Right lobe of liver (tissue), 6 donors: ENCODE measurements around the gene DNAJC16. TPM values are rescaled to one million over a fixed set of nuclear protein-coding genes. Genes with fewer than 3 reads are reported as not detected.

Experiments
- ATAC-seq, 4 donors: fragments of 200-7000 bp; cut with Tn5 transposase; one replicate each; pipeline ENCODE4 v1.9.1; 2020; ENCODE audit warnings: mild to moderate bottlenecking in 4 of 4, moderate library complexity in 4 of 4
- DNase-seq, 3 donors: peaks; one replicate each; pipeline ENCODE4 v3.0.0-alpha.2; 2020
- H3K27ac ChIP-seq, 3 donors: fragments of 200-600 bp; one replicate each; pipeline ENCODE4 v1.8.0; 2022
- H3K27me3 ChIP-seq, 2 donors: fragments of 200-600 bp; one replicate each; pipeline ENCODE4 v1.8.0; 2022
- H3K36me3 ChIP-seq, 4 donors: fragments of 200-600 bp; sonication (generic) in 1 of 4; one replicate each; pipeline versions ENCODE4 v1.5.1 to v1.8.0; 2017 to 2022; ENCODE audit warnings: control low read depth in 1 of 4
- H3K4me1 ChIP-seq, 4 donors: fragments of 200-600 bp; sonication (generic) in 1 of 4; one replicate each; pipeline versions ENCODE4 v1.5.1 to v1.8.0; 2017 to 2022; ENCODE audit warnings: control low read depth in 1 of 4
- H3K4me3 ChIP-seq, 3 donors: fragments of 200-600 bp; one replicate each; pipeline ENCODE4 v1.8.0; 2022
- H3K9me3 ChIP-seq, 4 donors: fragments of 200-600 bp; sonication (generic) in 1 of 4; one replicate each; pipeline versions ENCODE4 v1.5.1 to v1.8.0; 2017 to 2022; ENCODE audit warnings: control low read depth in 1 of 4
- POLR2A ChIP-seq: fragments of 450-650 bp; IDR thresholded peaks from one replicate; pipeline ENCODE4 v1.6.1; 2017; ENCODE audit warnings: antibody characterized with exemption, mild to moderate bottlenecking
- WGBS: methylation state at CpG from one replicate; pipeline ENCODE4 v1.1.6; 2018; ENCODE audit warnings: low coverage, low lambda C conversion rate; ENCODE audit not compliant: insufficient coverage; ENCODE audit errors: missing lambda C conversion rate; 5-methylcytosine and 5-hydroxymethylcytosine counted together
- intact Hi-C, 2 donors: fragments of 100-400 bp; cut with DNase I; formaldehyde crosslinking; loops; one replicate each; pipeline versions ENCODE4 v1.11.2 to v1.14.1; 2022
- total RNA-seq, 6 experiments: library from RNA; depleted of rRNA in 2 of 6; stranded (reverse); fragments of >200 nt in 2 of 6; fragmentation: NEBNext Ultra II Directional in 3 of 6; extraction: Animal tissue kit (Norgen Biotek cat#: 25700) in 3 of 6; gene quantifications; one replicate each; pipeline versions ENCODE4 v1.1.0 to v1.2.4, GENCODE V29; 2016 to 2023
- TF ChIP-seq, protein P1 (sequence below), 4 donors: fragments of 200-600 bp in 3 of 4; fragments of 450-650 bp in 1 of 4; IDR thresholded peaks; one replicate each; pipeline versions ENCODE4 v1.5.1 to v1.8.0; 2016 to 2022; ENCODE audit warnings: antibody characterized with exemption in 4 of 4, mild to moderate bottlenecking in 2 of 4
- donor health status: DM: no; HTN: yes; CAD: no.
- donor health status: DM: no; HTN: no; CAD: no.
- donor health status: DM: no; HTN: no; CAD: no.
- donor health status: DM: no; HTN: yes; CAD: no.
- donor health status: DM: no; HTN: yes; CAD: no.

Gene DNAJC16
- total RNA-seq, 6 experiments from 2014 or later, result 8.4 to 15.0 (median 11.9) TPM

- H3K27me3 ChIP-seq, result no peaks in the 10 kb centered on the region
- H3K4me1 ChIP-seq, result no peaks in the 10 kb centered on the region
- peaks cover 0 to 15% (median 0%) of the 10 kb centered on the region in 4 donors for H3K36me3 ChIP-seq
- H3K27ac ChIP-seq, result no peak overlapping the region
- peak in 1 of 3 donors; percentile 8 for DNase-seq
- H3K9me3 ChIP-seq, result no peaks in the 10 kb centered on the region
- H3K4me3 ChIP-seq, result no peak overlapping the region
- no peak for ATAC-seq
- intact Hi-C loops, result no loop called here
- TF ChIP-seq POLR2A, result no peak
- TF ChIP-seq, protein P1, sequence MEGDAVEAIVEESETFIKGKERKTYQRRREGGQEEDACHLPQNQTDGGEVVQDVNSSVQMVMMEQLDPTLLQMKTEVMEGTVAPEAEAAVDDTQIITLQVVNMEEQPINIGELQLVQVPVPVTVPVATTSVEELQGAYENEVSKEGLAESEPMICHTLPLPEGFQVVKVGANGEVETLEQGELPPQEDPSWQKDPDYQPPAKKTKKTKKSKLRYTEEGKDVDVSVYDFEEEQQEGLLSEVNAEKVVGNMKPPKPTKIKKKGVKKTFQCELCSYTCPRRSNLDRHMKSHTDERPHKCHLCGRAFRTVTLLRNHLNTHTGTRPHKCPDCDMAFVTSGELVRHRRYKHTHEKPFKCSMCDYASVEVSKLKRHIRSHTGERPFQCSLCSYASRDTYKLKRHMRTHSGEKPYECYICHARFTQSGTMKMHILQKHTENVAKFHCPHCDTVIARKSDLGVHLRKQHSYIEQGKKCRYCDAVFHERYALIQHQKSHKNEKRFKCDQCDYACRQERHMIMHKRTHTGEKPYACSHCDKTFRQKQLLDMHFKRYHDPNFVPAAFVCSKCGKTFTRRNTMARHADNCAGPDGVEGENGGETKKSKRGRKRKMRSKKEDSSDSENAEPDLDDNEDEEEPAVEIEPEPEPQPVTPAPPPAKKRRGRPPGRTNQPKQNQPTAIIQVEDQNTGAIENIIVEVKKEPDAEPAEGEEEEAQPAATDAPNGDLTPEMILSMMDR (IDR thresholded peaks at IDR 0.05), result no peak
- 86% methylated on average over 14 of the region's 19 CpGs for WGBS
Measured at GRCh38 chr1:15500184-15501178, 26.2 kb upstream of the DNAJC16 start.

GRCh38 chr1:15501208-15502032 lies 25.2 kb upstream of the DNAJC16 start:
- no peak overlapping the region for H3K27ac ChIP-seq
- H3K4me1 ChIP-seq, result no peaks in the 10 kb centered on the region
- no peak overlapping the region for H3K4me3 ChIP-seq
- intact Hi-C loops, result no loop called here
- no peaks in the 10 kb centered on the region for H3K27me3 ChIP-seq
- ATAC-seq, result peak; percentile 47 to 64 (median 53)
- H3K9me3 ChIP-seq, result no peaks in the 10 kb centered on the region
- WGBS, result 58% methylated on average over 16 of the region's 17 CpGs
- TF ChIP-seq POLR2A, result no peak
- TF ChIP-seq, protein P1 (IDR thresholded peaks at IDR 0.05), result peak; percentile 29 to 65 (median 55)
- H3K36me3 ChIP-seq, result peaks cover 0 to 17% (median 0%) of the 10 kb centered on the region in 4 donors
- peak in 2 of 3 donors; percentile 55 to 60 for DNase-seq

GRCh38 chr1:15504436-15504835 lies 22.2 kb upstream of the DNAJC16 start:
- intact Hi-C loops, result no loop called here
- Histone ChIP-seq H3K9me3 (no peaks in the 10 kb centered on the region), H3K27ac (no peak overlapping the region), H3K4me1 (no peaks in the 10 kb centered on the region), H3K27me3 (no peaks in the 10 kb centered on the region), H3K36me3 (peaks cover 0 to 12% (median 0%) of the 10 kb centered on the region in 4 donors), H3K4me3 (no peak overlapping the region)
- no CpG with 5 or more reads among the region's 4 CpGs for WGBS
- ATAC-seq (no peak), DNase-seq (no peak)
- TF ChIP-seq POLR2A, result no peak
- TF ChIP-seq, protein P1 (IDR thresholded peaks at IDR 0.05), result no peak

GRCh38 chr1:15506831-15507230 lies 19.8 kb upstream of the DNAJC16 start:
- intact Hi-C loops, result no loop called here
- Histone ChIP-seq H3K4me1 (no peaks in the 10 kb centered on the region), H3K4me3 (no peak overlapping the region), H3K9me3 (no peaks in the 10 kb centered on the region), H3K27me3 (no peaks in the 10 kb centered on the region), H3K27ac (no peak overlapping the region), H3K36me3 (peaks cover 0 to 9% (median 0%) of the 10 kb centered on the region in 4 donors)
- DNase-seq (no peak), ATAC-seq (no peak)
- 94% methylated on average over 11 of the region's 17 CpGs for WGBS
- TF ChIP-seq POLR2A, result no peak
- TF ChIP-seq, protein P1 (IDR thresholded peaks at IDR 0.05), result no peak
